IMR-90 (cell line): ENCODE data around the gene UROD.

Source experiments
- CTCF ChIP-seq: conservative IDR thresholded peaks from 2 replicates; pipeline ENCODE4 v1.5.1; 2012; ENCODE audit warnings: mild to moderate bottlenecking, low read depth, low read length, improper control_type of control experiment
- MXI1 ChIP-seq: IDR thresholded peaks from 2 replicates; pipeline ENCODE4 v1.6.1; 2012; ENCODE audit warnings: low read depth, mild to moderate bottlenecking, low read length, moderate library complexity, borderline replicate concordance
- RCOR1 ChIP-seq: IDR thresholded peaks from 2 replicates; pipeline ENCODE4 v1.6.1; 2012; ENCODE audit warnings: mild to moderate bottlenecking, low read length, improper control_type of control experiment; ENCODE audit not compliant: insufficient replicate concordance

GRCh38 chr1:45005761-45006160, 6.3 kb upstream of the UROD start:
- TF ChIP-seq RCOR1, result no peak
- no peak for TF ChIP-seq CTCF
- TF ChIP-seq MXI1, result no peak
